Loucy (cell line): ENCODE measurements around the gene ELMOD2.

Experiments
- H2AFZ ChIP-seq: fragments of 200-600 bp; sonication (generic); 2 replicates; pipeline ENCODE4 v1.6.0; 2016; ENCODE audit warnings: antibody characterized with exemption, mild to moderate bottlenecking, low read length, moderate library complexity
- H3F3A ChIP-seq: fragments of 200-600 bp; 2 replicates; pipeline ENCODE4 v1.6.0; 2016; ENCODE audit warnings: antibody characterized with exemption, low read depth, mild to moderate bottlenecking
- H3K27me3 ChIP-seq: fragments of 200-600 bp; sonication (generic); 2 replicates; pipeline ENCODE4 v1.6.1; 2014; ENCODE audit warnings: low read length, mild to moderate bottlenecking; ENCODE audit not compliant: insufficient read depth, poor library complexity, severe bottlenecking
- H3K36me3 ChIP-seq: fragments of 200-600 bp; sonication (generic); 2 replicates; pipeline ENCODE4 v1.6.1; 2016; ENCODE audit warnings: low read length; ENCODE audit not compliant: insufficient read depth
- H3K4me1 ChIP-seq: fragments of 200-600 bp; sonication (generic); 2 replicates; pipeline ENCODE4 v1.5.1; 2014; ENCODE audit warnings: low read length, mild to moderate bottlenecking; ENCODE audit not compliant: insufficient read depth, poor library complexity, severe bottlenecking
- H3K4me2 ChIP-seq: fragments of 200-600 bp; sonication (generic); 2 replicates; pipeline ENCODE4 v1.6.0; 2014; ENCODE audit warnings: antibody characterized with exemption, low read length, low read depth, mild to moderate bottlenecking; ENCODE audit not compliant: poor library complexity, severe bottlenecking
- H3K4me3 ChIP-seq: fragments of 200-600 bp; sonication (generic); 2 replicates; pipeline ENCODE4 v1.5.1; 2014; ENCODE audit warnings: low read length, mild to moderate bottlenecking, mixed read lengths; ENCODE audit not compliant: poor library complexity, severe bottlenecking
- H3K79me2 ChIP-seq: fragments of 200-600 bp; sonication (generic); 2 replicates; pipeline ENCODE4 v1.6.1; 2014; ENCODE audit warnings: low read length; ENCODE audit not compliant: insufficient read depth
- H3K9ac ChIP-seq: fragments of 200-600 bp; sonication (generic); 2 replicates; pipeline ENCODE4 v1.6.0; 2014; ENCODE audit warnings: mild to moderate bottlenecking, low read depth, low read length, moderate library complexity; ENCODE audit not compliant: poor library complexity, severe bottlenecking
- H3K9me2 ChIP-seq: fragments of 200-600 bp; sonication (generic); replicated peaks from 2 replicates; pipeline ENCODE4 v1.6.1; 2016; ENCODE audit warnings: low read depth, low read length, mixed read lengths
- H3K9me3 ChIP-seq: fragments of 200-600 bp; sonication (generic); 2 replicates; pipeline ENCODE4 v1.6.1; 2014; ENCODE audit warnings: mild to moderate bottlenecking, antibody characterized with exemption, low read length, low read depth; ENCODE audit not compliant: insufficient read depth
- H4K20me1 ChIP-seq: fragments of 200-600 bp; sonication (generic); 2 replicates; pipeline ENCODE4 v1.6.0; 2014; ENCODE audit warnings: antibody characterized with exemption, low read length, mild to moderate bottlenecking; ENCODE audit not compliant: insufficient read depth, poor library complexity, severe bottlenecking
- CTCF ChIP-seq: fragments of 200-600 bp; sonication (generic); conservative IDR thresholded peaks from 2 replicates; pipeline ENCODE4 v1.5.1; 2014; ENCODE audit warnings: mild to moderate bottlenecking, antibody characterized with exemption, low read length
- EZH2phosphoT487 ChIP-seq: fragments of 200-600 bp; IDR thresholded peaks from 2 replicates; pipeline ENCODE4 v1.6.1; 2018; ENCODE audit warnings: antibody characterized with exemption, mild to moderate bottlenecking, moderate library complexity, borderline replicate concordance

The ELMOD2 gene

DNA sequence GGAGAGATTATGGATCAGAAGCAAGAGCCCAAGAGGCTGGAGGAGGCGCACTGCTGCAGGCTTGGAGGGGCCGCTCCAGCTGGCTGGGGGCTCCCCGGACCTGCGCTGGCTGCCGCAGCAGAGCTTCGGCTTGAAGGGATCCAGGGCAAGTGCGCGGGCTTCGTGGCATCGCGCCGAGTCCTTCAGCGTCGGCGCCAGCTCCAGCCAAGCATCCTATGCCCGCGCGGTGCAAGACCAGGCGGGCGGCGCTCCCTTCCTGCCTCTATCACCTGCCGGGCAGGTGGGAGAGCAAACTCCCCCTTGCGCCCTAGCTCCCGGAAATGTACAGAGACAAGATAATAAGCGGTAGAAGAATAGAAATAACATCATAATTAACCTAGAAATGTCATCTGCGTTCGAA lies 55.3 kb downstream of the ELMOD2 start:
- TF ChIP-seq EZH2phosphoT487 (no peak), CTCF (no peak)
- no peaks in the 10 kb centered on the region for H4K20me1 ChIP-seq
- H3K4me3 ChIP-seq: no peak overlapping the region
- H3K4me1 ChIP-seq: no peaks in the 10 kb centered on the region
- H3K79me2 ChIP-seq: no peaks in the 10 kb centered on the region
- H3K36me3 ChIP-seq: no peaks in the 10 kb centered on the region
- no peaks in the 10 kb centered on the region for H3K9me3 ChIP-seq
- no peaks in the 10 kb centered on the region for H3K27me3 ChIP-seq
- no peaks in the 10 kb centered on the region for H3F3A ChIP-seq
- no peak overlapping the region for H3K4me2 ChIP-seq
- H2AFZ ChIP-seq: no peak overlapping the region
- H3K9ac ChIP-seq: no peak overlapping the region
- no peaks in the 10 kb centered on the region for H3K9me2 ChIP-seq

GRCh38 chr4:140581078-140581477 lies 57.1 kb downstream of the ELMOD2 start:
- TF ChIP-seq EZH2phosphoT487 (no peak), CTCF (no peak)
- Histone ChIP-seq H3K27me3 (no peaks in the 10 kb centered on the region), H4K20me1 (no peaks in the 10 kb centered on the region), H3K9ac (no peak overlapping the region), H3K4me1 (no peaks in the 10 kb centered on the region), H3K4me2 (no peak overlapping the region), H3K9me2 (no peaks in the 10 kb centered on the region), H3K79me2 (no peaks in the 10 kb centered on the region), H2AFZ (no peak overlapping the region), H3K36me3 (no peaks in the 10 kb centered on the region), H3F3A (no peaks in the 10 kb centered on the region), H3K9me3 (no peaks in the 10 kb centered on the region), H3K4me3 (no peak overlapping the region)

DNA sequence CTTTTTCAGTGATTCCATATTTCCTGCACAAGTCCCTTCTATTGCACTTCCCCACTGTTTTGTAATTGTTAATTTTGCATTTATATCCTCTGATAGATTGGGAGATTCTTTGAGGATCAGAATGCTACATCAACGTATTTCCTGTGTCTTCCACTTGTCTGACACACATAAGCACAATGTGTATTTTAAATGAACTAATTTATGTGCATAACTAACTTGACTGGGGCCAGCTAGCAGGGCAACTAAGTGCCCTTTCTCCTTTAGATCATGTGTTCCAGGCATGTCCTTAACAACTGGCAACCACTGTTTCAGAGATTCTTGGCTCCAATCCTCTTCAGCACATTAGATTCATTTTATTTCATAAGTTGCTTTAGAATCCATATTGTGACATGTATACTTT lies 60.5 kb downstream of the ELMOD2 start:
- TF ChIP-seq CTCF (no peak), EZH2phosphoT487 (no peak)
- no peaks in the 10 kb centered on the region for H3K79me2 ChIP-seq

More for the DNA sequence above, 60.5 kb downstream of the ELMOD2 start:
- Histone ChIP-seq H3K4me1 (no peaks in the 10 kb centered on the region), H2AFZ (no peak overlapping the region), H3K36me3 (no peaks in the 10 kb centered on the region), H3K4me3 (no peak overlapping the region), H4K20me1 (no peaks in the 10 kb centered on the region), H3K9me2 (no peaks in the 10 kb centered on the region), H3K9ac (no peak overlapping the region), H3K4me2 (no peak overlapping the region), H3F3A (no peaks in the 10 kb centered on the region), H3K27me3 (no peaks in the 10 kb centered on the region), H3K9me3 (no peaks in the 10 kb centered on the region)
